Liver (tissue), 9 donors: ENCODE measurements around the gene TRAPPC2L. TPM values are rescaled to one million over a fixed set of nuclear protein-coding genes. Genes with fewer than 3 reads are reported as not detected.

Source experiments
- DNase-seq: peaks from one replicate; pipeline ENCODE4 v3.0.0-alpha.2; 2017; ENCODE audit warnings: low spot score
- H3K27ac ChIP-seq, 2 donors: one replicate each; pipeline ENCODE4 v1.7.0; 2013; ENCODE audit warnings: inconsistent platforms in 2 of 2, low read length in 2 of 2, control low read depth in 1 of 2, low read depth in 1 of 2, mild to moderate bottlenecking in 1 of 2
- H3K27me3 ChIP-seq, 4 donors: one replicate each; pipeline versions ENCODE4 v1.6.1 to v1.7.0; 2013; ENCODE audit warnings: low read length in 3 of 4, inconsistent platforms in 1 of 4, mild to moderate bottlenecking in 1 of 4, moderate library complexity in 1 of 4; ENCODE audit not compliant: control insufficient read depth in 4 of 4, insufficient read depth in 4 of 4
- H3K36me3 ChIP-seq, 4 donors: one replicate each; pipeline versions ENCODE4 v1.6.1 to v1.7.0; 2013; ENCODE audit warnings: low read length in 3 of 4, mild to moderate bottlenecking in 3 of 4, low read depth in 1 of 4, moderate library complexity in 1 of 4; ENCODE audit not compliant: control insufficient read depth in 4 of 4, insufficient read depth in 3 of 4
- H3K4me1 ChIP-seq, 4 donors: one replicate each; pipeline versions ENCODE4 v1.6.1 to v1.7.0; 2013; ENCODE audit warnings: low read length in 3 of 4, mild to moderate bottlenecking in 3 of 4, moderate library complexity in 1 of 4; ENCODE audit not compliant: control insufficient read depth in 4 of 4, insufficient read depth in 4 of 4
- H3K4me3 ChIP-seq, 3 donors: one replicate each; pipeline versions ENCODE4 v1.6.1 to v1.7.0; 2013; ENCODE audit warnings: low read length in 3 of 3, control low read depth in 1 of 3, low read depth in 1 of 3, mild to moderate bottlenecking in 1 of 3
- H3K9ac ChIP-seq, 2 donors: one replicate each; pipeline ENCODE4 v1.7.0; 2013; ENCODE audit warnings: low read length in 2 of 2, mild to moderate bottlenecking in 2 of 2, moderate library complexity in 2 of 2, control low read depth in 1 of 2, low read depth in 1 of 2
- H3K9me3 ChIP-seq, 4 donors: one replicate each; pipeline versions ENCODE4 v1.6.1 to v1.7.0; 2013; ENCODE audit warnings: low read length in 3 of 4; ENCODE audit not compliant: control insufficient read depth in 4 of 4
- CTCF ChIP-seq: fragments of 150-350 bp; IDR thresholded peaks from 2 replicates; pipeline ENCODE4 v1.5.1; 2017; ENCODE audit warnings: improper control_type of control experiment, low read depth, low read length; ENCODE audit not compliant: missing input control
- EGR1 ChIP-seq, 2 donors: IDR thresholded peaks; 2 replicates each; pipeline ENCODE4 v1.6.1; 2016 to 2018; ENCODE audit warnings: antibody characterized with exemption in 2 of 2, low read depth in 2 of 2
- FOXA2 ChIP-seq: IDR thresholded peaks from 2 replicates; pipeline ENCODE4 v1.6.1; 2016; ENCODE audit warnings: antibody characterized with exemption
- GABPA ChIP-seq, 2 donors: IDR thresholded peaks in 1 of 2; conservative IDR thresholded peaks in 1 of 2; 2 replicates each; pipeline ENCODE4 v1.6.1; 2016; ENCODE audit warnings: antibody characterized with exemption in 2 of 2, mild to moderate bottlenecking in 1 of 2, moderate library complexity in 1 of 2
- HNF4A ChIP-seq, 2 donors: conservative IDR thresholded peaks; 2 replicates each; pipeline ENCODE4 v1.6.1; 2016; ENCODE audit warnings: antibody characterized with exemption in 2 of 2, mild to moderate bottlenecking in 2 of 2
- HNF4G ChIP-seq: IDR thresholded peaks from 2 replicates; pipeline ENCODE4 v1.6.1; 2016; ENCODE audit warnings: antibody characterized with exemption
- JUND ChIP-seq, 2 donors: IDR thresholded peaks; 2 replicates each; pipeline ENCODE4 v1.6.1; 2016; ENCODE audit warnings: antibody characterized with exemption in 2 of 2
- MAX ChIP-seq: IDR thresholded peaks from 2 replicates; pipeline ENCODE4 v1.6.1; 2016; ENCODE audit warnings: antibody characterized with exemption
- NR2F2 ChIP-seq: IDR thresholded peaks from 2 replicates; pipeline ENCODE4 v1.6.1; 2016; ENCODE audit warnings: antibody characterized with exemption
- RXRA ChIP-seq, 2 donors: IDR thresholded peaks; 2 replicates each; pipeline ENCODE4 v1.6.1; 2017 to 2018; ENCODE audit warnings: antibody characterized with exemption in 2 of 2, mild to moderate bottlenecking in 1 of 2
- SP1 ChIP-seq: IDR thresholded peaks from 2 replicates; pipeline ENCODE4 v1.6.1; 2018; ENCODE audit warnings: antibody characterized with exemption, mild to moderate bottlenecking
- TAF1 ChIP-seq: conservative IDR thresholded peaks from 2 replicates; pipeline ENCODE4 v1.6.1; 2016; ENCODE audit warnings: antibody characterized with exemption, mild to moderate bottlenecking
- YY1 ChIP-seq: IDR thresholded peaks from 2 replicates; pipeline ENCODE4 v1.6.1; 2016; ENCODE audit warnings: antibody characterized with exemption, mild to moderate bottlenecking
- WGBS: extraction: QIAGEN DNeasy Blood & Tissue Kit; methylation state at CpG from one replicate; pipeline ENCODE4 v1.1.7; 2013; 5-methylcytosine and 5-hydroxymethylcytosine counted together
- polyA plus RNA-seq, 2 donors: library from polyadenylated mRNA; stranded (reverse) in 1 of 2; unstranded in 1 of 2; fragments of 200-250 nt in 1 of 2; fragments of >200 nt in 1 of 2; fragmentation: Nextera tagmentation in 1 of 2; extraction: Ambion mirVana in 1 of 2; gene quantifications; one replicate each; pipeline versions ENCODE4 v1.2.1 to v1.2.3, GENCODE V29; 2013 to 2015
- total RNA-seq, 2 donors: library from RNA; depleted of rRNA; stranded (reverse); fragments of >200 nt; gene quantifications; one replicate each; pipeline ENCODE4 v1.2.3, GENCODE V29; 2014
- TF ChIP-seq, protein P1 (sequence below): IDR thresholded peaks from 2 replicates; pipeline ENCODE4 v1.6.1; 2016; ENCODE audit warnings: antibody characterized with exemption
- TF ChIP-seq, protein P2 (sequence below): IDR thresholded peaks from 2 replicates; pipeline ENCODE4 v1.6.1; 2016; ENCODE audit warnings: antibody characterized with exemption, mild to moderate bottlenecking
- TF ChIP-seq, protein P3 (sequence below): IDR thresholded peaks from 2 replicates; pipeline ENCODE4 v1.6.1; 2016; ENCODE audit warnings: antibody characterized with exemption
- donor health status: healthy.
- donor health status: healthy.
- donor health status: healthy.
- donor health status: healthy.
- donor health status: healthy.

Gene TRAPPC2L
- total and polyA plus RNA-seq, 4 donors = 16.3 to 59.4 (median 22.2) TPM

DNA sequence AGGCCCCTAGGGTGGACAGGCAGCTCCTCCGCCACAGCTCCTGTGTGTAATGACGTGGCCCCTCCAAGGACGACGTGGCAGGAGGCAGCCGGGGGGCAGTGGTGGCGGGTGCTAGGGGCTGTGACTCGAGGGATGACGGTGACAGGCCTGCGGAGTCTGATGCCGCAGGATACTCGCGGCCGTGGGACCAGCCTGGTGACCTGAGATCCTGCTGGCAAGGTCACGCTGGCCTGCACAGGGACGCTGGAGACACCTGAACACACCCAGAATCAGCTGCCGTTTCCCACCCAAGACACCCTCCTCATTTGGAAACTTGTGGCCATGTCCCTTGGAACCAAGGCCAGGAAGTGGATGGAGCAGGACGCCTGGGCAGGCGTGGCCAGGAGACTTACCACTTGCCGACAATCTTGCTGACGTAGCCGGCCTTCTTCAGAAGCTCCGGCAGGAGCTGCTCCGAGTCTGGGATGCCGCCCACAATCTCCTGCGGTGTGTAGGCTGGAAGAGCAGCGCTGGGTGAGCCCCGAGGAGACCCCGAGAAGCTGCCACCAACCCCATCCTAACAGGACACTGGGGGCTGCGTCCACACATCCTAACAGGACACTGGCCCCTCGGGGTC, 16.2 kb upstream of the TRAPPC2L start:
- Histone ChIP-seq H3K4me3 (no peak overlapping the region), H3K4me1 (no peaks in the 10 kb centered on the region), H3K9ac (no peak overlapping the region), H3K27ac (no peak overlapping the region), H3K27me3 (no peaks in the 10 kb centered on the region), H3K9me3 (no peaks in the 10 kb centered on the region), H3K36me3 (peaks cover 0 to 26% (median 5%) of the 10 kb centered on the region in 4 donors)
- TF ChIP-seq, protein P1, sequence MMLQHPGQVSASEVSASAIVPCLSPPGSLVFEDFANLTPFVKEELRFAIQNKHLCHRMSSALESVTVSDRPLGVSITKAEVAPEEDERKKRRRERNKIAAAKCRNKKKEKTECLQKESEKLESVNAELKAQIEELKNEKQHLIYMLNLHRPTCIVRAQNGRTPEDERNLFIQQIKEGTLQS = no peak
- TF ChIP-seq, protein P2, sequence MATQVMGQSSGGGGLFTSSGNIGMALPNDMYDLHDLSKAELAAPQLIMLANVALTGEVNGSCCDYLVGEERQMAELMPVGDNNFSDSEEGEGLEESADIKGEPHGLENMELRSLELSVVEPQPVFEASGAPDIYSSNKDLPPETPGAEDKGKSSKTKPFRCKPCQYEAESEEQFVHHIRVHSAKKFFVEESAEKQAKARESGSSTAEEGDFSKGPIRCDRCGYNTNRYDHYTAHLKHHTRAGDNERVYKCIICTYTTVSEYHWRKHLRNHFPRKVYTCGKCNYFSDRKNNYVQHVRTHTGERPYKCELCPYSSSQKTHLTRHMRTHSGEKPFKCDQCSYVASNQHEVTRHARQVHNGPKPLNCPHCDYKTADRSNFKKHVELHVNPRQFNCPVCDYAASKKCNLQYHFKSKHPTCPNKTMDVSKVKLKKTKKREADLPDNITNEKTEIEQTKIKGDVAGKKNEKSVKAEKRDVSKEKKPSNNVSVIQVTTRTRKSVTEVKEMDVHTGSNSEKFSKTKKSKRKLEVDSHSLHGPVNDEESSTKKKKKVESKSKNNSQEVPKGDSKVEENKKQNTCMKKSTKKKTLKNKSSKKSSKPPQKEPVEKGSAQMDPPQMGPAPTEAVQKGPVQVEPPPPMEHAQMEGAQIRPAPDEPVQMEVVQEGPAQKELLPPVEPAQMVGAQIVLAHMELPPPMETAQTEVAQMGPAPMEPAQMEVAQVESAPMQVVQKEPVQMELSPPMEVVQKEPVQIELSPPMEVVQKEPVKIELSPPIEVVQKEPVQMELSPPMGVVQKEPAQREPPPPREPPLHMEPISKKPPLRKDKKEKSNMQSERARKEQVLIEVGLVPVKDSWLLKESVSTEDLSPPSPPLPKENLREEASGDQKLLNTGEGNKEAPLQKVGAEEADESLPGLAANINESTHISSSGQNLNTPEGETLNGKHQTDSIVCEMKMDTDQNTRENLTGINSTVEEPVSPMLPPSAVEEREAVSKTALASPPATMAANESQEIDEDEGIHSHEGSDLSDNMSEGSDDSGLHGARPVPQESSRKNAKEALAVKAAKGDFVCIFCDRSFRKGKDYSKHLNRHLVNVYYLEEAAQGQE = no peak
- no peak for TF ChIP-seq FOXA2
- TF ChIP-seq GABPA (IDR thresholded peaks at IDR 0.05 in 1 of 2, conservative IDR thresholded peaks at IDR 0.05 in 1 of 2) = no peak
- no peak for TF ChIP-seq TAF1
- no peak for TF ChIP-seq HNF4G
- DNase-seq = no peak
- 94% methylated on average over 30 of the region's 30 CpGs for WGBS

DNA sequence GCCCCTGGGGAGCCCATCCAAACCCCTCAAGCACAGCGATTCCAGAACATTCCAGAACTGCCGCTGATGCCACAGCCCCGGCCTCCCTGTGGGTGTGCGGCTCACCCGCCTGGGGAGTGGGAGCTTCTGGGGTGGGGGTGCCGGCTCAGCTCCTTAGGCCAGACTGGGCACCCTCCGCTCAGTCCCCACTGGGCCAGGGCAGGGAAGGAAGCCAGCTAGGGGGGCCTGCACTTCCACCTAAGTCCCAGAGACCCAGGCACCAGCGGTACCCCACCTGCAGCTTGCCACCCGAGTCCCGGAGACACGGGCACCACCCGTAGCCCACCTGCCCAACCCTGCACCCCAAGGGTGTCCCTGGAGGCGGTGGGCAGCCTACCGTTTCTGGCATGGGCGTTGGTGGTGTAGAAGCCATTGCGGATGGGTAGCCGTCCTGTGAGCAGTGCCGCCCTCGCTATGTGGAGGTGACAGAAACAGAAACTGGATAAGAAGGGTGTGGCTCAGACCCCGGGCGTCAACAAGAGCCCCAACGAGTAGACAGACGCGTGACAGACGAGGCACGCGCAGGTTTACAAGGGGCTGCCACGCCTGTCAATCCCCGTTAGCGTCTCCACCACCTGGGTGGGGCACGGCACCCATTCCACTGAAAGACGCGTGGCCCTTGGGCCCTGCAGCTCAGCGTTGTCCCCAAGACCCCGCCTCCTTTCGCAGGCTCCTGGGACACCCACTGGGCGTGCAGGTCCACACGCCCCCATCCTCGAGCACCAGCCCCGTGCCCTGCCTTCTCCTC, 15.2 kb upstream of the TRAPPC2L start:
- H3K9ac ChIP-seq = no peak overlapping the region
- H3K4me1 ChIP-seq = no peaks in the 10 kb centered on the region
- no peak overlapping the region for H3K4me3 ChIP-seq
- peaks cover 0 to 26% (median 5%) of the 10 kb centered on the region in 4 donors for H3K36me3 ChIP-seq
- H3K9me3 ChIP-seq = no peaks in the 10 kb centered on the region
- no peak for DNase-seq
- H3K27me3 ChIP-seq = no peaks in the 10 kb centered on the region
- 95% methylated on average over 40 of the region's 40 CpGs for WGBS
- no peak overlapping the region for H3K27ac ChIP-seq
- TF ChIP-seq CTCF (no peak), NR2F2 (no peak), YY1 (no peak), JUND (IDR thresholded peaks at IDR 0.05) (no peak), GABPA (IDR thresholded peaks at IDR 0.05 in 1 of 2, conservative IDR thresholded peaks at IDR 0.05 in 1 of 2) (no peak), RXRA (IDR thresholded peaks at IDR 0.05) (no peak), MAX (no peak), EGR1 (IDR thresholded peaks at IDR 0.05; ENCODE audit: low read depth in 2 of 2) (no peak), SP1 (no peak), HNF4A (conservative IDR thresholded peaks at IDR 0.05) (no peak), FOXA2 (no peak), TAF1 (no peak)
- TF ChIP-seq, protein P3, sequence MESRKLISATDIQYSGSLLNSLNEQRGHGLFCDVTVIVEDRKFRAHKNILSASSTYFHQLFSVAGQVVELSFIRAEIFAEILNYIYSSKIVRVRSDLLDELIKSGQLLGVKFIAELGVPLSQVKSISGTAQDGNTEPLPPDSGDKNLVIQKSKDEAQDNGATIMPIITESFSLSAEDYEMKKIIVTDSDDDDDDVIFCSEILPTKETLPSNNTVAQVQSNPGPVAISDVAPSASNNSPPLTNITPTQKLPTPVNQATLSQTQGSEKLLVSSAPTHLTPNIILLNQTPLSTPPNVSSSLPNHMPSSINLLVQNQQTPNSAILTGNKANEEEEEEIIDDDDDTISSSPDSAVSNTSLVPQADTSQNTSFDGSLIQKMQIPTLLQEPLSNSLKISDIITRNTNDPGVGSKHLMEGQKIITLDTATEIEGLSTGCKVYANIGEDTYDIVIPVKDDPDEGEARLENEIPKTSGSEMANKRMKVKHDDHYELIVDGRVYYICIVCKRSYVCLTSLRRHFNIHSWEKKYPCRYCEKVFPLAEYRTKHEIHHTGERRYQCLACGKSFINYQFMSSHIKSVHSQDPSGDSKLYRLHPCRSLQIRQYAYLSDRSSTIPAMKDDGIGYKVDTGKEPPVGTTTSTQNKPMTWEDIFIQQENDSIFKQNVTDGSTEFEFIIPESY = no peak
- TF ChIP-seq, protein P1 = no peak
